NCI-H1436 treated with DMSO at 0.1 percent for 48 hours (cell line): ENCODE data around the gene NOC4L.
"Not testable (repeated sequence)": the region's sequence is repeated elsewhere in the genome, so short reads cannot be mapped to it uniquely, and the experiment has no call there.

Experiments used
- DNase-seq: peaks from one replicate; lab custom pipeline; 2025; lab: John Stamatoyannopoulos, UW

The NOC4L gene

DNA sequence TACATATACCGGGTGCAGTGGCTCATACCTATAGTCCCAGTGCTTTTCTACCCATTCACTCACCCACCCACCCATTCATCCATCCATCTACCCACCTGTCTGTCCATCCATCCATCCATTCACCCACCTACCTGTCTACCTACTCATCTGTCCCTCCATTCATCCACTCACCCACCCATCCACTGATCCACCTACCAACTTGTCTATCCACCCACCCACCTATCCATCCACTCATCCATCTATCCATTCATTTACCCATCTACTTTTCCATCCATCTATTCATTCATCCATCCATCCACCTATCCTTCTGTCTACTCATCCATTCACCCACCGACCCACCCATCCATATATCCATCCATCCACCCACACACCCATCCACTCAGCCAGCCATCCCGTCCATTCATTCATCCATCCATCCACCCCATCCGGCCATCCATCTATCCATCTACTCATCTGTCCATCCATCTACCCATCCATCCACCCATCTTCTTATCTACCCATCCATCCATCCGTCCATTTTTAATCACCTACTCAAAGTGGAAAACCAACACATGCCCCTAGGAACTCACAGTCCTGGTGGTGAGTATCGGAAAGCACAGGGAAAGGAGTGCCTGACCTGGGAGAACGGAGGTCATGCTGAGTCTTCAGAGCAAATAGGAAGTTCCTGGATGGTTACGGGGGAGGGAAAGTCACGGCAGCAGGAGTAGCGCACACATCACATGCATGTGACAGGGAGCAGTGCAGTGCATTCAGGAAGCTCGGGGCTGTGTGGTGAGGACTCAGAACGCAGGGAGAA, 20.1 kb upstream of the NOC4L start:
- no peak for DNase-seq

GRCh38 chr12:132124766-132125425, 19.4 kb upstream of the NOC4L start:
- DNase-seq = no peak

GRCh38 chr12:132125736-132126135, 18.5 kb upstream of the NOC4L start:
- no peak for DNase-seq

DNA sequence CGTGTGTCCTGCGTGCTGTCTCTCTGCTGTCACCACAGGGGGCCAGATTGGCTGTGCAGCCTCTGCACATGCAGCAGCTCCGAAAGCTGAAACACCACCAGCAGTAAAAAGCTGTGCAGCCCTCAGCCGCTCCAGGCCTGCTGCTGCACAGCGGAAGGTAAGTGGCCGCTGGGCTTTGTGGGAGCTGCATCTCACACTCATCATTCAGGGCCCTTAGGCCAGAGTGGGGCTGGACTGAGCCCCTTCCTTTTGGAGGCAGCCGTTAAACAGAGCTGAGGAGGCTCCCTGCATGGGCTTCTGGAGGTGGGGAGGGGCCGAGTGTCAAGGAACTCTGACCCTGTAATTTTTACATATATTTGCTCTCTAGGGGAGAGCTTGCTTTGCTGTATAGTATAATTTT, 17.2 kb upstream of the NOC4L start:
- DNase-seq = no peak

DNA sequence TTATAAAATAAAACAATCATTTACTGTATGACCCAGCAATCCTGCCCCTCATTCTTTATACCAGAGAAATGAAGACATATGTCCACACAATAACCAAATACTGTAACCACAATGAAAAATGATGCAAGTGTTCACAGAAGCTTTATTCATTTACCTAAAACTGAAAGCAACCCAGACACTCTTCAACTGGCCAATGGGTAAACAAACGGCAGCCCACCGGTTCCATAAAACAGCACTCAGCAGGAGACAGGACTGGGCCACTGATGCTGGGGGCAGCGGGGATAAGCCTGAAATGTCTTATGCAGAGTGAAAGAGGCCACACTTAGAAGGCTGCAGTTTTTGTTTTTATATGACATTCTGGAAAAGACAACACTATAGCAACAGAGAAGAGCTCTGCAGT, 15.2 kb upstream of the NOC4L start:
- no peak for DNase-seq

GRCh38 chr12:132130690-132131089, 13.6 kb upstream of the NOC4L start:
- no peak for DNase-seq

- DNase-seq = no peak
These were observed 13.0 kb upstream of the NOC4L start for GRCh38 chr12:132131229-132131628.

DNA sequence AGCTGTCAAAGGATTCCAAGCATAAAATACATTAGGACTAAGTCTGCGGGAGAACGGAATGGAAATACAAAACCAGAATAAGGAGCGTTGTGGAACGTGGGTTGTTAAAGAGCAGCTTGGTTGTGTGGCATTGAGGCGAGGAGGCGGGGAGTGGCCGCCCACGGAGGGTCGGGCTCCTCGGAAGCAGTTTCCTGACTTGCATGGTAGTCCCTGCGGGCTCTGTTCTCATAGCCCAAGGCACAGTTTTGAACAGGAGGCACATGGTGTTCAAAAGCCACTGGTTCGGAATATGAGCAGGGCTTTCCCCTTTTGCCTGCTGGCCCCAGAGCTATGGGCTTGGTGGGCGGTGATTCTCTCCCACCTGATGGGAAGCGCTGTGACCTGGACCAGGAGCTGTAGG, 12.3 kb upstream of the NOC4L start:
- no peak for DNase-seq

- no peak for DNase-seq
These were observed 11.4 kb upstream of the NOC4L start for GRCh38 chr12:132132609-132133430.

- DNase-seq = no peak
These were observed 10.2 kb upstream of the NOC4L start for GRCh38 chr12:132133952-132134652.

GRCh38 chr12:132134653-132135183, 9.5 kb upstream of the NOC4L start:
- not testable (repeated sequence) for DNase-seq

- DNase-seq = not testable (repeated sequence)
These were observed 8.0 kb upstream of the NOC4L start for GRCh38 chr12:132136226-132136625.

GRCh38 chr12:132137483-132138125, 6.7 kb upstream of the NOC4L start:
- DNase-seq = no peak

DNA sequence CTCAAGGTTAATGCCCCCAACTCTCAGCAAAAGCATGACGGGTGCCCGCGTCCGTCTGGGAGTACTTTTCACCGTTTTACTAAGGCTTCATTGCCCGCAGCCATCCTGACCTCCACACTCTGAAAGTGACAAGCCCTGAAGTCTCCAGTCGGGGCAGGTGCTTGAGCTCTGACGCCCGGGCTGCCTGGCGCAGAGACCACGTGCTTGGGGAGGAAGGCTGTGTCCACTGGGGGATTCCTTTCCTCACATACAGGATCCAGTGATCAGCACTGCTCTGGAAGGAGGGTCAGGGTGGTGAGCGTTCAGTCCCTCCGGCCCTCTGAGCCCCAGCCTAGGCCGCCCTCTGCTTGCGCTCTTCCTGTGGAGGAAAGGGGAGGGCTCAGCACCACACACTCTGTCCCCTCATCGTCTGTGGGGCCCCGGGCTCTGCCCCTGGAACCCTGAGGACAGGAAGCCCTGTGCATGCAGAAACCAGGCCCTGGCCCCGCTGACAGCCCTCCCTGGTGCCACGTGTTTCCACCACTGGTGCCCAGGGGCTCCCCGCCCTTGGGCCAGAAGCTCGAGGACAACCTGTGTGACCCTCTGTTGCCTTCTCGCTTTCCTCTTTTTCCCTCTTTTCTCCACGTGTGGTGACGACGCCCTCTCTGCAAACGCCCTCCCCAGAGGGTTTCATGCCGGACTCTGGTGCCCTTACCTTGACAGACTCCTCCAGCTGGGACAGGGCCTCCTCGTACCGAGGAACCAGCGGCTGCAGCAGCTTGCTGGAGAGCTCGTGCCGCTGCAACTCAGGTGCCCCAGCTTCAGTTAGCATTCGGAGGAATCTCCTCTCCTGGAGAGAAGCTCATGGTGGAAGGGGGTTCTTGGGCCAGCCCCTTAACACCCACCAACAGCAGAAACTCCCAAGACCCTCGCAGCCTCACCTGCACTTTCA, 5.1 kb upstream of the NOC4L start:
- no peak for DNase-seq

DNA sequence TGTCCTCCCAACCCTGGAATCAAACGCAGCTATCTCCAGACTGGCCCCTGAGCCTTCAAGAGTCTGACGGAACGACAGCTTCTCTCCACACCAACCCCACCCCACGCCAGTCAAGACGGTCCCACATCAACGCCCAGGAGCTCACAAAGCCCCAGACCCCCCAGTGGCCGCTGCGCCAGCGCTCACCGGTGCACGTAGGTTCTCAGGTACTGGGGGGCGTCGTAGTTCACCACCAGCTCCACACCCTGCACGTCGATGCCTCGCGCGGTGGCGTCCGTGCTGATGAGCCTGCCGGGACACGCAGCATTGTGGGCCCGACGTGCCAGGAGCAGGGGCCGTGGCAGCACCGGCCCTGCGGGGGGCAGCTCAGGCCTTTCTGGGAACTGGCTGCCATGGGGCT, 4.3 kb upstream of the NOC4L start:
- DNase-seq = no peak

DNA sequence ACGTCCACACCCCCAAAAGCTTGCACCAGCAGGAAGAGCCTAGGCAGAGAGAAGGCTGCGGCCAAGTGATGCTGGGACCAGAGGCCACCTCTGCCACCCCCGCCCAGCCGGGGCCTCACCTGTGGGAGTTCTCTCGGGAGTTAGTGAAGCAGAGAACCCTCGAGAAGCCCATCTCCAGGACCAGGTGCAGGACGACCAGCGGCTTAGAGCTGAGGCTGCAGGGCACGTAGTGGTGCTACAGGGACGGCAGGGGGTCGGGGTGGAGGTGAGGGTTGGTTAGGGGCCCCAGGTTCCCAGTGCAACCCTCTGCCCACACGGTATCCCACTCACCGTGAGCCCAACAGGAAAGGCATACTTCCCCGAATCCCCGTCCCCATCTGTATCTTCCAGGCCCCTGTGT, 3.8 kb upstream of the NOC4L start:
- DNase-seq = no peak

- no peak for DNase-seq
These were observed 3.1 kb upstream of the NOC4L start for GRCh38 chr12:132140918-132141841.

DNA sequence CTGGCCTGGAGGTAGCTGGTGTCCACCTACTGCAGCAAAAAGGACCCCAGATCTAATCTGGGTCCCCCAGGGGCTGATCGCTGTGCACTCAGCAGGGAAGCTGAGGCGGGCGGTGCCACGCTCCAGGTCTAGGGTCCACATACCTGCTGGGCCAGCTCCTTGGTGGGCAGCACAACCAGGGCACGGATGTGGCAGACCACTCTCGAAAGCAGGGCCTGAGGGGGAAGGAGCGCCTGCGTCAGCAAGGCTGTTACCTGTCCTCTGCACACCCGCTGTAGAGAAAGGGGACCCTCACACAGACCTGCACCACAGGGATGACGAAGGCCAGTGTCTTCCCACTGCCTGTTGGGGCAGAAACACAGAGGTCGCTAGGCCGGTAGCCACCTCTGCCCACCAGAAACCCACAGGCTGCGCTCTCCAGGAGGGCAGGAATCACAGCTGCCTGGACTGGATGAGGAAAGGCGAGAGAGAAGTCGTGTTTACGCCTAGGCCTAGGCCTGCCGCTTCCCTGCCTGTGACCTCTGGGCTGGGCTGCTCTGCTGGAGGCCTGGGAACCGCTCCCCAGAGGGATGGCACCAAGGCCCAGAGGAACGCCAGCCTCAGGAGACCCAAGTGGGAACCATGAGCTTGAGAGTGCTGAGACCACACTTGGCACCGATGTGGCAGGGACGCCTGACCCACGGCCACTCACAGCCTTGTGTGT, 2.1 kb upstream of the NOC4L start:
- DNase-seq = no peak
